ENCODE measurements around the gene HP. TPM values are rescaled to one million over a fixed set of nuclear protein-coding genes. Genes with fewer than 3 reads are reported as not detected.

HP gene
- total and polyA plus RNA-seq, 4 experiments from 2014 or later: not detected

- intact Hi-C loops (cut with micrococcal nuclease): loop anchor here (1.0 to 10.0 kb wide), 2 partner anchors 33 to 375 kb away; partner anchors contain the start of gene PHLPP2
- Mint-ChIP-seq H3K27ac (peak overlapping the region in 1 of 7 donors; percentile 83), H3K4me1 (peaks cover 15 to 21% (median 17%) of the 10 kb centered on the region in 4 donors), H3K36me3 (peaks cover 81 to 88% of the 10 kb centered on the region in 2 donors), H3K9me3 (no peaks in the 10 kb centered on the region), H3K4me3 (no peak overlapping the region), H3K27me3 (no peaks in the 10 kb centered on the region)
- H3K9me3 ChIP-seq (ENCODE audit: control insufficient read depth in 1 of 2, low read length in 2 of 2): no peaks in the 10 kb centered on the region
- peaks cover 87% of the 10 kb centered on the region for H3K36me3 ChIP-seq (ENCODE audit: insufficient read depth, low read length)
- POLR2A ChIA-PET (ENCODE audit: partially characterized antibody): no interaction called here
- no peak overlapping the region for H3K27ac ChIP-seq (ENCODE audit: low read depth, low read length)
- H3K27me3 ChIP-seq (ENCODE audit: insufficient read depth, low read length): no peaks in the 10 kb centered on the region
- DNase-seq: peak; percentile 19 to 46 (median 38)
- H3K4me1 ChIP-seq (ENCODE audit: insufficient read depth, low read length): peaks cover 18% of the 10 kb centered on the region
- H3K4me3 ChIP-seq (ENCODE audit: low read length in 2 of 2): no peak overlapping the region
- CTCF ChIA-PET (ENCODE audit: partially characterized antibody): interaction anchor here (1.4 kb wide), 2 partner anchors 14 to 33 kb away, joined by 3 to 4 read pairs; no protein-coding TSS in a partner anchor
These were observed 45.1 kb downstream of the HP start for GRCh38 chr16:72099377-72099818.

- no peak overlapping the region for H3K27ac Mint-ChIP-seq
- POLR2A ChIA-PET (ENCODE audit: partially characterized antibody): no interaction called here
These were observed 46.9 kb downstream of the HP start for GRCh38 chr16:72101195-72101594.

GRCh38 chr16:72104905-72105304, 50.6 kb downstream of the HP start:
- Mint-ChIP-seq H3K4me3 (no peak overlapping the region), H3K36me3 (peaks cover 82 to 100% of the 10 kb centered on the region in 2 donors), H3K27ac (no peak overlapping the region), H3K4me1 (no peaks in the 10 kb centered on the region), H3K27me3 (no peaks in the 10 kb centered on the region), H3K9me3 (no peaks in the 10 kb centered on the region)
- Histone ChIP-seq H3K4me1 (ENCODE audit: insufficient read depth, low read length) (no peaks in the 10 kb centered on the region), H3K36me3 (ENCODE audit: insufficient read depth, low read length) (peaks cover 100% of the 10 kb centered on the region), H3K4me3 (ENCODE audit: low read length in 2 of 2) (no peak overlapping the region), H3K27ac (ENCODE audit: low read depth, low read length) (no peak overlapping the region), H3K27me3 (ENCODE audit: insufficient read depth, low read length) (no peaks in the 10 kb centered on the region), H3K9me3 (ENCODE audit: control insufficient read depth in 1 of 2, low read length in 2 of 2) (no peaks in the 10 kb centered on the region)
- no peak for DNase-seq
- intact Hi-C loops (cut with micrococcal nuclease): no loop called here
- ChIA-PET POLR2A (ENCODE audit: partially characterized antibody) (interaction anchor here (1.4 kb wide), 1 partner anchor 10 kb away, joined by 3 read pairs; no protein-coding TSS in a partner anchor), CTCF (ENCODE audit: partially characterized antibody) (no interaction called here)

More at GRCh38 chr16:72101195-72101594, 46.9 kb downstream of the HP start:
- Histone ChIP-seq H3K4me3 (ENCODE audit: low read length in 2 of 2) (no peak overlapping the region), H3K27me3 (ENCODE audit: insufficient read depth, low read length) (no peaks in the 10 kb centered on the region), H3K4me1 (ENCODE audit: insufficient read depth, low read length) (peaks cover under 1% of the 10 kb centered on the region), H3K36me3 (ENCODE audit: insufficient read depth, low read length) (peaks cover 99% of the 10 kb centered on the region), H3K9me3 (ENCODE audit: control insufficient read depth in 1 of 2, low read length in 2 of 2) (no peaks in the 10 kb centered on the region), H3K27ac (ENCODE audit: low read depth, low read length) (no peak overlapping the region)
- peaks cover 0 to 5% (median 2%) of the 10 kb centered on the region in 4 donors for H3K4me1 Mint-ChIP-seq
- intact Hi-C loops (cut with micrococcal nuclease): no loop called here
- H3K36me3 Mint-ChIP-seq: peaks cover 88 to 99% of the 10 kb centered on the region in 2 donors
- no peaks in the 10 kb centered on the region for H3K27me3 Mint-ChIP-seq
- no peaks in the 10 kb centered on the region for H3K9me3 Mint-ChIP-seq
- no peak overlapping the region for H3K4me3 Mint-ChIP-seq
- DNase-seq: no peak
- CTCF ChIA-PET (ENCODE audit: partially characterized antibody): no interaction called here

- no peak overlapping the region for H3K27ac ChIP-seq (ENCODE audit: low read depth, low read length)
- H3K9me3 ChIP-seq (ENCODE audit: control insufficient read depth in 1 of 2, low read length in 2 of 2): no peaks in the 10 kb centered on the region
- POLR2A ChIA-PET (ENCODE audit: partially characterized antibody): no interaction called here
- no peak overlapping the region for H3K4me3 ChIP-seq (ENCODE audit: low read length in 2 of 2)
- Mint-ChIP-seq H3K36me3 (peaks cover 85 to 100% of the 10 kb centered on the region in 2 donors), H3K9me3 (no peaks in the 10 kb centered on the region), H3K27ac (no peak overlapping the region), H3K4me3 (no peak overlapping the region), H3K27me3 (no peaks in the 10 kb centered on the region), H3K4me1 (no peaks in the 10 kb centered on the region)
- intact Hi-C loops (cut with micrococcal nuclease): no loop called here
- peaks cover 99% of the 10 kb centered on the region for H3K36me3 ChIP-seq (ENCODE audit: insufficient read depth, low read length)
- CTCF ChIA-PET (ENCODE audit: partially characterized antibody): no interaction called here
- H3K4me1 ChIP-seq (ENCODE audit: insufficient read depth, low read length): no peaks in the 10 kb centered on the region
- no peak for DNase-seq
- H3K27me3 ChIP-seq (ENCODE audit: insufficient read depth, low read length): no peaks in the 10 kb centered on the region
These were observed 51.7 kb downstream of the HP start for GRCh38 chr16:72105978-72106377.

GRCh38 chr16:72107371-72107770, 53.1 kb downstream of the HP start:
- Histone ChIP-seq H3K4me1 (ENCODE audit: insufficient read depth, low read length) (no peaks in the 10 kb centered on the region), H3K9me3 (ENCODE audit: control insufficient read depth in 1 of 2, low read length in 2 of 2) (no peaks in the 10 kb centered on the region), H3K27me3 (ENCODE audit: insufficient read depth, low read length) (no peaks in the 10 kb centered on the region), H3K27ac (ENCODE audit: low read depth, low read length) (no peak overlapping the region), H3K4me3 (ENCODE audit: low read length in 2 of 2) (no peak overlapping the region), H3K36me3 (ENCODE audit: insufficient read depth, low read length) (peaks cover 98% of the 10 kb centered on the region)
- DNase-seq: no peak
- no peaks in the 10 kb centered on the region for H3K9me3 Mint-ChIP-seq
- H3K4me1 Mint-ChIP-seq: no peaks in the 10 kb centered on the region
- peaks cover 84 to 100% of the 10 kb centered on the region in 2 donors for H3K36me3 Mint-ChIP-seq
- CTCF ChIA-PET (ENCODE audit: partially characterized antibody): no interaction called here
- H3K27me3 Mint-ChIP-seq: no peaks in the 10 kb centered on the region
- POLR2A ChIA-PET (ENCODE audit: partially characterized antibody): interaction anchor here (1.6 kb wide), 1 partner anchor 12 kb away, joined by 3 read pairs; no protein-coding TSS in a partner anchor
- intact Hi-C loops (cut with micrococcal nuclease): no loop called here
- H3K4me3 Mint-ChIP-seq: no peak overlapping the region
- peak overlapping the region in 1 of 7 donors; percentile 42 for H3K27ac Mint-ChIP-seq

GRCh38 chr16:72108353-72109102, 54.2 kb downstream of the HP start:
- Mint-ChIP-seq H3K4me1 (no peaks in the 10 kb centered on the region), H3K36me3 (peaks cover 78 to 98% of the 10 kb centered on the region in 2 donors), H3K4me3 (no peak overlapping the region), H3K27ac (no peak overlapping the region), H3K27me3 (no peaks in the 10 kb centered on the region), H3K9me3 (peaks cover 0 to 2% (median 0%) of the 10 kb centered on the region in 8 donors)
- DNase-seq: no peak
- Histone ChIP-seq H3K36me3 (ENCODE audit: insufficient read depth, low read length) (peaks cover 87% of the 10 kb centered on the region), H3K27ac (ENCODE audit: low read depth, low read length) (no peak overlapping the region), H3K4me1 (ENCODE audit: insufficient read depth, low read length) (no peaks in the 10 kb centered on the region), H3K4me3 (ENCODE audit: low read length in 2 of 2) (no peak overlapping the region), H3K9me3 (ENCODE audit: control insufficient read depth in 1 of 2, low read length in 2 of 2) (no peaks in the 10 kb centered on the region), H3K27me3 (ENCODE audit: insufficient read depth, low read length) (no peaks in the 10 kb centered on the region)
- intact Hi-C loops (cut with micrococcal nuclease): no loop called here
- ChIA-PET POLR2A (ENCODE audit: partially characterized antibody) (no interaction called here), CTCF (ENCODE audit: partially characterized antibody) (no interaction called here)

- no peaks in the 10 kb centered on the region for H3K4me1 Mint-ChIP-seq
- Histone ChIP-seq H3K36me3 (ENCODE audit: insufficient read depth, low read length) (peaks cover 79% of the 10 kb centered on the region), H3K27me3 (ENCODE audit: insufficient read depth, low read length) (no peaks in the 10 kb centered on the region), H3K4me3 (ENCODE audit: low read length in 2 of 2) (no peak overlapping the region), H3K9me3 (ENCODE audit: control insufficient read depth in 1 of 2, low read length in 2 of 2) (no peaks in the 10 kb centered on the region), H3K27ac (ENCODE audit: low read depth, low read length) (no peak overlapping the region), H3K4me1 (ENCODE audit: insufficient read depth, low read length) (no peaks in the 10 kb centered on the region)
- intact Hi-C loops (cut with micrococcal nuclease): no loop called here
- DNase-seq: no peak
- no peaks in the 10 kb centered on the region for H3K27me3 Mint-ChIP-seq
- no peak overlapping the region for H3K4me3 Mint-ChIP-seq
- peaks cover 0 to 2% (median 0%) of the 10 kb centered on the region in 8 donors for H3K9me3 Mint-ChIP-seq
- ChIA-PET CTCF (ENCODE audit: partially characterized antibody) (no interaction called here), POLR2A (ENCODE audit: partially characterized antibody) (no interaction called here)
- H3K36me3 Mint-ChIP-seq: peaks cover 72 to 91% of the 10 kb centered on the region in 2 donors
- H3K27ac Mint-ChIP-seq: no peak overlapping the region
These were observed 55.0 kb downstream of the HP start for GRCh38 chr16:72109300-72109699.
